ENCODE data around the gene BDH1. TPM values are rescaled to one million over a fixed set of nuclear protein-coding genes. Genes with fewer than 3 reads are reported as not detected.

Gene BDH1
- total and polyA plus RNA-seq, 2 of the 13 experiments (the other 11 are each of a cell fraction or from before 2014, with no cell fraction given): 21.2 to 71.9 TPM

DNA sequence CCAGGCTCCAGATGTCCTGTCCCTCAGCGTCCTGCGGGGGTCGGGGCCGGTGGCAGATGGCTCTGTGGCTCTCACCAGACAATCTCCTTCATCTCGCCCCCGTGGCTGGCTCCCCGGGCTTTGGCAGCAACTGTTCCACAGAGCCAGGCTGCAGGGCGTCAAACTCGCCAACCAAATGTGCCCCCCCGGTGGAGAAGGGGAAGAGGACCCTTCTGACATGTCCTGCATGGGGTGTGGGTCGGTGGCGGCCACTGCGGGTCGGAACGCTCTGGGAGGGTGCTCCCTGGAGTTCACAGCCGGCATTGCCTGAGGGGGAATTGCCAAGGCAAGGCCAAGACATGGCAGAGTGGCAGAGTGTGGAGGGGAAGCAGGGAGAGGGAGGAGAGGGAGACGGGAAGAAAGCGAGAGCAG is 36.0 kb downstream of the BDH1 start:
- peak; percentile 7; the same call in 2 of the 3 replicates for ATAC-seq
- H3K9ac ChIP-seq (ENCODE audit: insufficient read depth, low read depth, low read length): peak overlapping the region; percentile 73
- FAIRE-seq: peak; percentile 23
- H3K27ac ChIP-seq (ENCODE audit: extremely low read length, insufficient read depth, low read length): peak overlapping the region; percentile 74
- POLR2A ChIA-PET: no interaction called here
- H3K4me2 ChIP-seq (ENCODE audit: low read depth, low read length): peak overlapping the region; percentile 94
- no TSS peak for BruUV-seq (replicated peaks)
- H3K36me3 ChIP-seq (replicated peaks in 1 of 2; ENCODE audit: control insufficient read depth in 1 of 2, insufficient read depth in 2 of 2, low read length in 2 of 2): no peaks in the 10 kb centered on the region
- no peaks in the 10 kb centered on the region for H3K79me2 ChIP-seq (ENCODE audit: insufficient read depth, low read length)
- in situ Hi-C loops (cut with HindIII; ENCODE audit: extremely low pct_ligation_motif_present, low pct_unique_long_range_greater_than_20kb) (loop anchor here (25.0 kb wide), 1 partner anchor 533 kb away; no protein-coding TSS in a partner anchor), intact Hi-C loops (cut with micrococcal nuclease; ENCODE audit: unreplicated experiment) (no loop called here)
- H3K4me1 ChIP-seq (ENCODE audit: insufficient read depth, low read length): peaks cover 68% of the 10 kb centered on the region
- H4K20me1 ChIP-seq (ENCODE audit: insufficient read depth, low read length): no peaks in the 10 kb centered on the region
- no peaks in the 10 kb centered on the region for H3K27me3 ChIP-seq (ENCODE audit: control insufficient read depth in 1 of 2, insufficient read depth in 2 of 2, low read length in 2 of 2)
- H3K9me3 ChIP-seq (ENCODE audit: low read length): no peaks in the 10 kb centered on the region
- 52% methylated on average over 14 of the region's 18 CpGs for WGBS (ENCODE audit: low lambda C conversion rate)
- no peak for DNase-seq (ENCODE audit: low spot score)
- H3K4me3 ChIP-seq (replicated peaks in 1 of 3; ENCODE audit: insufficient read depth in 1 of 3, low read depth in 2 of 3, low read length in 3 of 3): peak overlapping the region; percentile 39 to 65 (median 50); a peak in 4 of 6 replicates
- H2AFZ ChIP-seq (ENCODE audit: low read length): no peak overlapping the region
- CTCF ChIA-PET (ENCODE audit: low intra/inter-chr PET ratio, low total read pairs): no interaction called here
- TF ChIP-seq, protein P1, sequence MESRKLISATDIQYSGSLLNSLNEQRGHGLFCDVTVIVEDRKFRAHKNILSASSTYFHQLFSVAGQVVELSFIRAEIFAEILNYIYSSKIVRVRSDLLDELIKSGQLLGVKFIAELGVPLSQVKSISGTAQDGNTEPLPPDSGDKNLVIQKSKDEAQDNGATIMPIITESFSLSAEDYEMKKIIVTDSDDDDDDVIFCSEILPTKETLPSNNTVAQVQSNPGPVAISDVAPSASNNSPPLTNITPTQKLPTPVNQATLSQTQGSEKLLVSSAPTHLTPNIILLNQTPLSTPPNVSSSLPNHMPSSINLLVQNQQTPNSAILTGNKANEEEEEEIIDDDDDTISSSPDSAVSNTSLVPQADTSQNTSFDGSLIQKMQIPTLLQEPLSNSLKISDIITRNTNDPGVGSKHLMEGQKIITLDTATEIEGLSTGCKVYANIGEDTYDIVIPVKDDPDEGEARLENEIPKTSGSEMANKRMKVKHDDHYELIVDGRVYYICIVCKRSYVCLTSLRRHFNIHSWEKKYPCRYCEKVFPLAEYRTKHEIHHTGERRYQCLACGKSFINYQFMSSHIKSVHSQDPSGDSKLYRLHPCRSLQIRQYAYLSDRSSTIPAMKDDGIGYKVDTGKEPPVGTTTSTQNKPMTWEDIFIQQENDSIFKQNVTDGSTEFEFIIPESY (CRISPR knock-in tag; IDR thresholded peaks at IDR 0.05): peak; percentile 92
- TF ChIP-seq ZFYVE20 (CRISPR knock-in tag; IDR thresholded peaks at IDR 0.05; ENCODE audit: borderline replicate concordance, low read depth) (no peak), NFIC (IDR thresholded peaks at IDR 0.05; ENCODE audit: low read length) (no peak), SIN3A (IDR thresholded peaks at IDR 0.05; ENCODE audit: borderline replicate concordance, low read depth, low read length) (no peak), RBFOX2 (IDR thresholded peaks at IDR 0.05; ENCODE audit: low read depth, low read length) (peak; percentile 49), ZFP90 (CRISPR knock-in tag; IDR thresholded peaks at IDR 0.05; ENCODE audit: borderline replicate concordance) (no peak), HOXA5 (CRISPR knock-in tag; IDR thresholded peaks at IDR 0.05) (no peak), FOSL1 (CRISPR knock-in tag; IDR thresholded peaks at IDR 0.05; ENCODE audit: borderline replicate concordance) (no peak), ZNF737 (CRISPR knock-in tag; IDR thresholded peaks at IDR 0.05; ENCODE audit: borderline replicate concordance) (no peak), NONO (IDR thresholded peaks at IDR 0.05) (no peak), NONO (CRISPR knock-in tag; conservative IDR thresholded peaks at IDR 0.05) (0 out of 2 replicates have a peak, but pooled peaks have one; percentile 19)
- TF ChIP-seq, protein P2, sequence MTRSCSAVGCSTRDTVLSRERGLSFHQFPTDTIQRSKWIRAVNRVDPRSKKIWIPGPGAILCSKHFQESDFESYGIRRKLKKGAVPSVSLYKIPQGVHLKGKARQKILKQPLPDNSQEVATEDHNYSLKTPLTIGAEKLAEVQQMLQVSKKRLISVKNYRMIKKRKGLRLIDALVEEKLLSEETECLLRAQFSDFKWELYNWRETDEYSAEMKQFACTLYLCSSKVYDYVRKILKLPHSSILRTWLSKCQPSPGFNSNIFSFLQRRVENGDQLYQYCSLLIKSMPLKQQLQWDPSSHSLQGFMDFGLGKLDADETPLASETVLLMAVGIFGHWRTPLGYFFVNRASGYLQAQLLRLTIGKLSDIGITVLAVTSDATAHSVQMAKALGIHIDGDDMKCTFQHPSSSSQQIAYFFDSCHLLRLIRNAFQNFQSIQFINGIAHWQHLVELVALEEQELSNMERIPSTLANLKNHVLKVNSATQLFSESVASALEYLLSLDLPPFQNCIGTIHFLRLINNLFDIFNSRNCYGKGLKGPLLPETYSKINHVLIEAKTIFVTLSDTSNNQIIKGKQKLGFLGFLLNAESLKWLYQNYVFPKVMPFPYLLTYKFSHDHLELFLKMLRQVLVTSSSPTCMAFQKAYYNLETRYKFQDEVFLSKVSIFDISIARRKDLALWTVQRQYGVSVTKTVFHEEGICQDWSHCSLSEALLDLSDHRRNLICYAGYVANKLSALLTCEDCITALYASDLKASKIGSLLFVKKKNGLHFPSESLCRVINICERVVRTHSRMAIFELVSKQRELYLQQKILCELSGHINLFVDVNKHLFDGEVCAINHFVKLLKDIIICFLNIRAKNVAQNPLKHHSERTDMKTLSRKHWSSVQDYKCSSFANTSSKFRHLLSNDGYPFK (CRISPR knock-in tag; IDR thresholded peaks at IDR 0.05; ENCODE audit: borderline replicate concordance): no peak
- TF ChIP-seq, protein P3, sequence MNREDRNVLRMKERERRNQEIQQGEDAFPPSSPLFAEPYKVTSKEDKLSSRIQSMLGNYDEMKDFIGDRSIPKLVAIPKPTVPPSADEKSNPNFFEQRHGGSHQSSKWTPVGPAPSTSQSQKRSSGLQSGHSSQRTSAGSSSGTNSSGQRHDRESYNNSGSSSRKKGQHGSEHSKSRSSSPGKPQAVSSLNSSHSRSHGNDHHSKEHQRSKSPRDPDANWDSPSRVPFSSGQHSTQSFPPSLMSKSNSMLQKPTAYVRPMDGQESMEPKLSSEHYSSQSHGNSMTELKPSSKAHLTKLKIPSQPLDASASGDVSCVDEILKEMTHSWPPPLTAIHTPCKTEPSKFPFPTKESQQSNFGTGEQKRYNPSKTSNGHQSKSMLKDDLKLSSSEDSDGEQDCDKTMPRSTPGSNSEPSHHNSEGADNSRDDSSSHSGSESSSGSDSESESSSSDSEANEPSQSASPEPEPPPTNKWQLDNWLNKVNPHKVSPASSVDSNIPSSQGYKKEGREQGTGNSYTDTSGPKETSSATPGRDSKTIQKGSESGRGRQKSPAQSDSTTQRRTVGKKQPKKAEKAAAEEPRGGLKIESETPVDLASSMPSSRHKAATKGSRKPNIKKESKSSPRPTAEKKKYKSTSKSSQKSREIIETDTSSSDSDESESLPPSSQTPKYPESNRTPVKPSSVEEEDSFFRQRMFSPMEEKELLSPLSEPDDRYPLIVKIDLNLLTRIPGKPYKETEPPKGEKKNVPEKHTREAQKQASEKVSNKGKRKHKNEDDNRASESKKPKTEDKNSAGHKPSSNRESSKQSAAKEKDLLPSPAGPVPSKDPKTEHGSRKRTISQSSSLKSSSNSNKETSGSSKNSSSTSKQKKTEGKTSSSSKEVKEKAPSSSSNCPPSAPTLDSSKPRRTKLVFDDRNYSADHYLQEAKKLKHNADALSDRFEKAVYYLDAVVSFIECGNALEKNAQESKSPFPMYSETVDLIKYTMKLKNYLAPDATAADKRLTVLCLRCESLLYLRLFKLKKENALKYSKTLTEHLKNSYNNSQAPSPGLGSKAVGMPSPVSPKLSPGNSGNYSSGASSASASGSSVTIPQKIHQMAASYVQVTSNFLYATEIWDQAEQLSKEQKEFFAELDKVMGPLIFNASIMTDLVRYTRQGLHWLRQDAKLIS (CRISPR knock-in tag; IDR thresholded peaks at IDR 0.05): no peak
- TF ChIP-seq, protein P4, sequence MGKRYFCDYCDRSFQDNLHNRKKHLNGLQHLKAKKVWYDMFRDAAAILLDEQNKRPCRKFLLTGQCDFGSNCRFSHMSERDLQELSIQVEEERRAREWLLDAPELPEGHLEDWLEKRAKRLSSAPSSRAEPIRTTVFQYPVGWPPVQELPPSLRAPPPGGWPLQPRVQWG (CRISPR knock-in tag; IDR thresholded peaks at IDR 0.05; ENCODE audit: borderline replicate concordance, low read depth): no peak
